Measurements from ENCODE around the gene S1PR4.
A peak's percentile ranks its signal among the peaks of the same experiment; 100 is the strongest.

The S1PR4 gene

DNA sequence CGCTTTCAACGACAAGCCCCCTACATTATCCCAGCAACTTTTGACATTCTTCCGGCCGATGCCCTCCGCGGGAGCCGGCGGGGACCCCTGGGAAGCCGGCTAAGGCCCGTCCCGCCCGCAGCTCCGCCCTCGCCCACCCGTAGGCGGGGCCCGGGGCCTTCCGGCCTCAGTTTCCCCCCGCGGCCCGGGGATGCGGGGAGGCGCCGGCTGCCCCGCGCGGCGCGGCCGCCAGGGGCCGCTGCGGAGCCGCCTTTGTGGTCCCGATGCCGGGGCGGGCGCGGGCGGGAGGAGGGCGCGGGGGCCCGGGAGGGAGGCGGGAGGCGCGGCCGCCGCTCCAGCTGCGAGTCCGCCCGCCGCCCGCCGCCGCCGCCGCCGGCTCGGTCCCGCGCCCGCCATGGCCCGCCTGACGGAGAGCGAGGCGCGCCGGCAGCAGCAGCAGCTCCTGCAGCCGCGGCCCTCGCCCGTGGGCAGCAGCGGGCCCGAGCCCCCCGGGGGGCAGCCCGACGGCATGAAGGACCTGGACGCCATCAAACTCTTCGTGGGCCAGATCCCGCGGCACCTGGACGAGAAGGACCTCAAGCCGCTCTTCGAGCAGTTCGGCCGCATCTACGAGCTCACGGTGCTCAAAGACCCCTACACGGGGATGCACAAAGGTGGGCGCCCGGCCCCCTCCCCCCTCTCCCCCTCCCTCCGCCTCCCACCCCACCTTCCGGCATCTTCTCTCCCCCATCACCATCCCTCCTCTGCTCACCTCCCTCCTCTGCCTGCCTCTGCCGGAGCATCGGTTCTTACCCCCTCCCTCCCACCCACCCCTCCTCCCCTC, 46.0 kb downstream of the S1PR4 start, which contains the start of gene CELF5:
Gene CELF5, plus strand, starts transcription at position 316 of the 823 bp plus-strand sequence. Its CDS starts 79 bp downstream, at position 395.
- peaks cover 6% of the 10 kb centered on the region for H3K4me1 ChIP-seq (ENCODE audit: control insufficient read depth, insufficient read depth, low read length)
- H3K4me3 ChIP-seq (ENCODE audit: low read depth, low read length) = peak within 1 kb of the TSS; percentile 62
- H3K27me3 ChIP-seq (ENCODE audit: control insufficient read depth, insufficient read depth, low read length) = peaks cover 2% of the 10 kb centered on the region
- H3K9me3 ChIP-seq (ENCODE audit: control insufficient read depth, insufficient read depth, low read length) = no peaks in the 10 kb centered on the region
- no peaks in the 10 kb centered on the region for H3K36me3 ChIP-seq (ENCODE audit: control insufficient read depth, insufficient read depth, low read length)
- H3K9ac ChIP-seq (ENCODE audit: low read depth, low read length) = no peak within 1 kb of the TSS

DNA sequence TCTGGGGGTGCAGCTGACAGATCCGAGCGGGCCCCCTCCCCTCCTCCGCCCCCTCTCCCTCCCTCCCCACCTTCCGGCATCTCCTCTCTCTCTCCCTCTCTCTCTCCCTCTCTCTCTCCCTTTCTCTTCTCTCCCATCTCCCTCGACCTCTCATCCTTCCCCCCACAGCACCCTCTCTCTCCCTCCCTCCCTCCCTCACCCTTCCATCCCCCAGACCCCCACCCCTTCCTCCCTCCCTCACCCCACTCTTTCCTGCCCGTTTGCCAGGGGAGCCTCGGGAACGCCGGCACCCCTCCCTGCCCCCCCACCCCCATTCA, 46.6 kb downstream of the S1PR4 start:
- H3K4me3 ChIP-seq (ENCODE audit: low read depth, low read length) = peak overlapping the region; percentile 45
- peaks cover 6% of the 10 kb centered on the region for H3K4me1 ChIP-seq (ENCODE audit: control insufficient read depth, insufficient read depth, low read length)
- no peak overlapping the region for H3K9ac ChIP-seq (ENCODE audit: low read depth, low read length)
- H3K9me3 ChIP-seq (ENCODE audit: control insufficient read depth, insufficient read depth, low read length) = no peaks in the 10 kb centered on the region
- H3K27me3 ChIP-seq (ENCODE audit: control insufficient read depth, insufficient read depth, low read length) = peaks cover 2% of the 10 kb centered on the region
- H3K36me3 ChIP-seq (ENCODE audit: control insufficient read depth, insufficient read depth, low read length) = no peaks in the 10 kb centered on the region

DNA sequence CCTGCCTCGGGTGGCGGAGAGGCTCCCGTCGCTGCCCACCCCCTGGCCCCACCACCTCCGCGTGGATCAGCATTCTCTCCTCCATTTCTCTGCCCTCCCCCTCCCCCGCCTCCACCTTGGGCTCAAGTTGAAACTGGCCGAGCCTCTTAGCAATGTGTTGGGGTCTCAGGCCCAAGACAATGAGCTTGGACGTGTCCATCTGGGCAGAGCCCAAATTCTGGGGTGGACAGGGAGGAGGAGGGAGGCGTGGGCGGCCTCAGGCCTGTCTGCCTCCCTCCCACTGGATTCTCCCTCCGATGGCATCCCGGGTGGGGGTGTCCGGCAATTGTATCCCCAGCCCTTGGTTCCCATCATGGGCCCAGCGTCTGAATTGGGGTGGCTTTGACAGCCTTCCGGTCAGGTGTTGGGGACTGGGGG, 47.1 kb downstream of the S1PR4 start:
- Histone ChIP-seq H3K4me3 (ENCODE audit: low read depth, low read length) (peak overlapping the region; percentile 45), H3K36me3 (ENCODE audit: control insufficient read depth, insufficient read depth, low read length) (no peaks in the 10 kb centered on the region)

DNA sequence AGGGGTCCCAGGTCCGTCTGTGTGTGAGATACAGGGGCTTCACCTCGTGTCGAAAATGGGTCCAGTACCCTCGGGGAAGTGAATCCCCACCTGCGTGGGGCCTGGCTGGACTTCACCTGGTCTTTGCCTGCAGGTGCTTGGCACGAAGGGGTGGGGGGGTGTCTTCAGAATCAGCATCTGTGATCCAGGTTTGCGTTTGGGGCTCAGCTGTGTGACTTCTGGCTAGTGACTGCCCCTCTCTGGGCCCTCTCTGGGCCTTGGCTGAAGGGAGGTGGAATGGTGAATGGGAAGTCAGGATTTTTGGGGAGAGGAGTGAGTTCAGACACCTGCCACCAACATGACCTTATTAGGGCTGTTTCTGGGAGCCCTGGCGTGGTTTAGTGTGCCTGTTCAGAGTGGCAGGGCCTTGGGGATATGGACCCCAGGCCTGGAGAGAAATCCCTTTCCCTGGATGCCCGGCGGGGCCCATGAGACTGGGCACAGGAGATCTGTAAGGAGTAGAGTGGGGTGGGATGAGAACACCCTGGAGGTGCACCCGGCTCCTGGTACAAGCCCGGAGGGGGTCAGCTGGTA, 48.6 kb downstream of the S1PR4 start:
- H3K4me1 ChIP-seq (ENCODE audit: control insufficient read depth, insufficient read depth, low read length) = peaks cover 6% of the 10 kb centered on the region
- no peaks in the 10 kb centered on the region for H3K36me3 ChIP-seq (ENCODE audit: control insufficient read depth, insufficient read depth, low read length)
- peaks cover 2% of the 10 kb centered on the region for H3K27me3 ChIP-seq (ENCODE audit: control insufficient read depth, insufficient read depth, low read length)
- H3K9ac ChIP-seq (ENCODE audit: low read depth, low read length) = no peak overlapping the region
- no peaks in the 10 kb centered on the region for H3K9me3 ChIP-seq (ENCODE audit: control insufficient read depth, insufficient read depth, low read length)
- no peak overlapping the region for H3K4me3 ChIP-seq (ENCODE audit: low read depth, low read length)

More for the DNA sequence above, 47.1 kb downstream of the S1PR4 start:
- peaks cover 2% of the 10 kb centered on the region for H3K27me3 ChIP-seq (ENCODE audit: control insufficient read depth, insufficient read depth, low read length)
- peaks cover 6% of the 10 kb centered on the region for H3K4me1 ChIP-seq (ENCODE audit: control insufficient read depth, insufficient read depth, low read length)
- no peak overlapping the region for H3K9ac ChIP-seq (ENCODE audit: low read depth, low read length)
- no peaks in the 10 kb centered on the region for H3K9me3 ChIP-seq (ENCODE audit: control insufficient read depth, insufficient read depth, low read length)

DNA sequence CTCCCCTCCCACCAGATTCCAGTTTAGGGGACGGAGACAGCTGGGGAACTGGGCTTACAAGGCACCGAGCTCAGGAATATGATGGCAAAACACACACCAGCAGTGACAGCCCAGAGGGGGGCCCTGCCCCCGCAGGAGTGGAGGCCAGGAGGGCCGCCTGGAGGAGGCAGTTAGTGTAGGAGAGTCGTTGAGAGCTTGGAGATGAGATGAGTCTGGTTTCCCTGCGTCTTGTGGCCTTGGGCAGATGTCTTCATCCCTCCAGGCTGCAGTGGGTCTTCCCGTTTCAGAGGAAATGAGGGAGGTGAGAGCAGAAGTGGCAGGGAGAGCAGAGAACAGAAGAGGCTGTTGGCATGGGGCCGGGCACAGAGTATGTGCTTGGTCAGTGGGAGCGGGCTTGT, 50.8 kb downstream of the S1PR4 start:
- Histone ChIP-seq H3K4me1 (ENCODE audit: control insufficient read depth, insufficient read depth, low read length) (peaks cover 6% of the 10 kb centered on the region), H3K4me3 (ENCODE audit: low read depth, low read length) (no peak overlapping the region), H3K36me3 (ENCODE audit: control insufficient read depth, insufficient read depth, low read length) (no peaks in the 10 kb centered on the region), H3K9me3 (ENCODE audit: control insufficient read depth, insufficient read depth, low read length) (no peaks in the 10 kb centered on the region), H3K9ac (ENCODE audit: low read depth, low read length) (no peak overlapping the region), H3K27me3 (ENCODE audit: control insufficient read depth, insufficient read depth, low read length) (peaks cover 2% of the 10 kb centered on the region)
